Type B pancreatic cell (in vitro differentiated cells): Measurements from ENCODE around the gene FCHSD2. TPM values are rescaled to one million over a fixed set of nuclear protein-coding genes. Genes with fewer than 3 reads are reported as not detected.

Experiments
- DNase-seq: peaks from one replicate; pipeline ENCODE4 v3.0.0; 2021; ENCODE audit warnings: mixed read lengths; ENCODE audit not compliant: unreplicated experiment; ENCODE audit errors: extremely low spot score
- H3K27ac Mint-ChIP-seq: 2 replicates; pipeline ENCODE4 v1.8.0; 2021; ENCODE audit warnings: mild to moderate bottlenecking, mixed read lengths
- H3K27me3 Mint-ChIP-seq: 2 replicates; pipeline ENCODE4 v1.8.0; 2021; ENCODE audit warnings: mixed read lengths
- H3K36me3 Mint-ChIP-seq: 2 replicates; pipeline ENCODE4 v1.8.0; 2021; ENCODE audit warnings: mixed read lengths
- H3K4me1 Mint-ChIP-seq: one replicate; pipeline ENCODE4 v1.8.0; 2021; ENCODE audit warnings: mixed read lengths; ENCODE audit not compliant: unreplicated experiment
- H3K4me3 Mint-ChIP-seq: 2 replicates; pipeline ENCODE4 v1.8.0; 2021; ENCODE audit warnings: mild to moderate bottlenecking, mixed read lengths
- H3K9me3 Mint-ChIP-seq: 2 replicates; pipeline ENCODE4 v1.8.0; 2021; ENCODE audit warnings: mixed read lengths
- total RNA-seq: library from RNA; stranded (reverse); gene quantifications from 2 replicates; pipeline ENCODE4 v1.2.1, GENCODE V29; 2021; ENCODE audit warnings: low replicate concordance
- TF ChIP-seq, protein P1 (sequence below): fragments of 200-600 bp; sonication (generic); conservative IDR thresholded peaks from 2 replicates; pipeline ENCODE4 v1.5.0; 2021; ENCODE audit warnings: antibody characterized with exemption, mild to moderate bottlenecking

The FCHSD2 gene
- total RNA-seq, 1 donor from 2014 or later, result 30.8 TPM

DNA sequence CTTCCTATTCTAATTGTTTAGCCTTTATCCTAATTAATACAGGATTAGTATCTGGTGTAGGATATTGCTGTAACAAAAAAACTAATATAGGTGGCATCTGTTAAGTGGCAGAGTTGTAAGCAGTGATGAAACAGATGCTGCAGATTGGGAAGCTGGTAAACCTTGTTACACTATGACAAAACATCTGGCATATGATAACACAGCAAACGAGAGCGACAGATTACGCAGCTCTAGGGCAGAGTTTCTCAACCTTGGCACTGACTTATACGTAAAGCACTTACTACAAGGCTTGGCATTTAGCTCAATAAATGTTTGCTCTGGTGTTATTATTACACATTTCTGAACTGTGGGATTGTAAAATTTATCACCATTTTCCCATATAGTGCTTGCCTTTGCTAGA, 190.9 kb downstream of the FCHSD2 start:
- no peak overlapping the region for H3K4me3 Mint-ChIP-seq
- H3K27ac Mint-ChIP-seq, result no peak overlapping the region
- TF ChIP-seq, protein P1, sequence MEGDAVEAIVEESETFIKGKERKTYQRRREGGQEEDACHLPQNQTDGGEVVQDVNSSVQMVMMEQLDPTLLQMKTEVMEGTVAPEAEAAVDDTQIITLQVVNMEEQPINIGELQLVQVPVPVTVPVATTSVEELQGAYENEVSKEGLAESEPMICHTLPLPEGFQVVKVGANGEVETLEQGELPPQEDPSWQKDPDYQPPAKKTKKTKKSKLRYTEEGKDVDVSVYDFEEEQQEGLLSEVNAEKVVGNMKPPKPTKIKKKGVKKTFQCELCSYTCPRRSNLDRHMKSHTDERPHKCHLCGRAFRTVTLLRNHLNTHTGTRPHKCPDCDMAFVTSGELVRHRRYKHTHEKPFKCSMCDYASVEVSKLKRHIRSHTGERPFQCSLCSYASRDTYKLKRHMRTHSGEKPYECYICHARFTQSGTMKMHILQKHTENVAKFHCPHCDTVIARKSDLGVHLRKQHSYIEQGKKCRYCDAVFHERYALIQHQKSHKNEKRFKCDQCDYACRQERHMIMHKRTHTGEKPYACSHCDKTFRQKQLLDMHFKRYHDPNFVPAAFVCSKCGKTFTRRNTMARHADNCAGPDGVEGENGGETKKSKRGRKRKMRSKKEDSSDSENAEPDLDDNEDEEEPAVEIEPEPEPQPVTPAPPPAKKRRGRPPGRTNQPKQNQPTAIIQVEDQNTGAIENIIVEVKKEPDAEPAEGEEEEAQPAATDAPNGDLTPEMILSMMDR, result no peak
- H3K27me3 Mint-ChIP-seq, result no peaks in the 10 kb centered on the region
- peaks cover 4% of the 10 kb centered on the region for H3K36me3 Mint-ChIP-seq
- no peaks in the 10 kb centered on the region for H3K4me1 Mint-ChIP-seq
- H3K9me3 Mint-ChIP-seq, result no peaks in the 10 kb centered on the region
- DNase-seq, result no peak

DNA sequence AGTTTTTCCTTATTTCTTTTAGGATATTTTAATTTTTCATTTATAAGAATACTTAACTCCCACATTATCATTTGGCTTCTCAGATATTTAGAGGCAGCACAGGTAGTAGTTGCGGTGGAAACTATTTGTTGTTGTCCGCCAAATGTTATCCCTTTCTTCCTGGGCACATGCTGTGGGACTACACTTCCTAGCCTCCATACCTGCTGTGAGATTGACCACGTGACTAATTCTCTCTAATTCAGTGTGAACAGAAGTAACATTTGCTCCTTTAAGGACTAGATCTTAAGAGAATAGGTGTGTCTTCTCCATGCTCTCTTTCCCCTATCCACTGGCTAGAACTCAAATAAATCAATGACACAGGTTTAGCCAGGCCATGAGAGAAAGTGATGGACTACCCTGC, 191.4 kb downstream of the FCHSD2 start:
- H3K4me1 Mint-ChIP-seq, result no peaks in the 10 kb centered on the region
- H3K36me3 Mint-ChIP-seq, result peaks cover 4% of the 10 kb centered on the region
- DNase-seq, result no peak
- TF ChIP-seq, protein P1, result no peak
- H3K27ac Mint-ChIP-seq, result no peak overlapping the region
- H3K4me3 Mint-ChIP-seq, result no peak overlapping the region
- no peaks in the 10 kb centered on the region for H3K27me3 Mint-ChIP-seq
- no peaks in the 10 kb centered on the region for H3K9me3 Mint-ChIP-seq

DNA sequence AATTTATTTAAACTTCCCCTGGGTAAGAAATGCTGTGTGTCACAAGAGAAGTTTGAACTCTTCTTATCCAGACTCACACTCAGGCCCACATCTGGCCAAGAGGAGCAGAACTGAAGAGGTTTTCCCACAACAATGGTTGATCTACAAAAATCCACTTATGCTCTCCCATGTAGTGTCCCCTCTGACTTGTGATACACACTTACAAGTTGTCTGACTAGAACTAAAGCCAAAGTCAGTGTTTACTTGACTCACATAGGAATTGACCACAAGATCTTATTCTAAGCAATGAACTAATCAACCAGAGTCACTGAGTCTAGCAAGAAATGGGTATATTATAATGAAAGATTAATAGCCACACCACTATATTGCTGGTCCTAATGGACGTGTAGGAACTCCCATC, 194.9 kb downstream of the FCHSD2 start:
- Mint-ChIP-seq H3K36me3 (peaks cover 4% of the 10 kb centered on the region), H3K9me3 (no peaks in the 10 kb centered on the region), H3K27ac (no peak overlapping the region), H3K27me3 (no peaks in the 10 kb centered on the region), H3K4me1 (no peaks in the 10 kb centered on the region), H3K4me3 (no peak overlapping the region)
- TF ChIP-seq, protein P1, result no peak
- no peak for DNase-seq

DNA sequence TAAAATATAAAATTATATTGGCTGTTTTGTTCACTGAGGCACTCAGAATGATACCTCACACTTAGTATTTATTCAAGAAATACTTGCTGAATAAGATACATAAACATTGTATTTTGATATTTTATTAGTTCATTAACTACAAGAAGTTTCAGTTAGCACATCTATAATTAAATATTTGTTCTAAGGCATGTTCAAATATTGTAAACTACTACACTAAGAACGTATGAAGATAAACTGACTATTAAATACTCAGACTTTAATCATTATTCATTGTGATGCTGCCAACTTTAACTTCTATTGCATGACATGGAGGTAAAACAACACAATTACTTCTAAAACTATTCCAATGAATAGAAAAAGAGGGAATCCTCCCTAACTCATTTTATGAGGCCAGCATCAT, 198.5 kb downstream of the FCHSD2 start:
- no peaks in the 10 kb centered on the region for H3K27me3 Mint-ChIP-seq
- H3K4me3 Mint-ChIP-seq, result no peak overlapping the region
- H3K9me3 Mint-ChIP-seq, result no peaks in the 10 kb centered on the region
- H3K4me1 Mint-ChIP-seq, result no peaks in the 10 kb centered on the region
- TF ChIP-seq, protein P1, result no peak
- H3K27ac Mint-ChIP-seq, result no peak overlapping the region
- DNase-seq, result no peak
- no peaks in the 10 kb centered on the region for H3K36me3 Mint-ChIP-seq

DNA sequence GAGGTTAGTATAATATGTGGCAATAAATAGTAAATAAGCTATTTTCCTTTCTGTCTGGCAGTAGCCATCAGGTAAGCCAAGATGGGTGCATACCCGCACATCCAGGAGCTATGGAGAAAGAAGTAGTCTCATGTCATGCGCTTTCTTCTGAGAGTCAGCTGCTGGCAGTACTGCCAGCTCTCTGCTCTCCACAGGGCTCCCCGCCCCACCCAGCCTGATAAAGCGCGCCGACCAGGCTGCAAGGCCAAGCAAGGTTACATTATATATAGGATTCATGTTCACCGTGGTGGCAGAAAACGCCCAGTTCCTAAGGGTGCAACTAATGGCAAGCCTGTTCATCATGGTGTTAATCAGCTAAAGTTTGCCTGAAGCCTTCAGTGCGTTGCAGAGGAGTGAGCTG, 201.7 kb downstream of the FCHSD2 start:
- Mint-ChIP-seq H3K27me3 (no peaks in the 10 kb centered on the region), H3K27ac (no peak overlapping the region), H3K9me3 (no peaks in the 10 kb centered on the region), H3K4me3 (no peak overlapping the region), H3K4me1 (no peaks in the 10 kb centered on the region), H3K36me3 (no peaks in the 10 kb centered on the region)
- DNase-seq, result no peak
- TF ChIP-seq, protein P1, result no peak

DNA sequence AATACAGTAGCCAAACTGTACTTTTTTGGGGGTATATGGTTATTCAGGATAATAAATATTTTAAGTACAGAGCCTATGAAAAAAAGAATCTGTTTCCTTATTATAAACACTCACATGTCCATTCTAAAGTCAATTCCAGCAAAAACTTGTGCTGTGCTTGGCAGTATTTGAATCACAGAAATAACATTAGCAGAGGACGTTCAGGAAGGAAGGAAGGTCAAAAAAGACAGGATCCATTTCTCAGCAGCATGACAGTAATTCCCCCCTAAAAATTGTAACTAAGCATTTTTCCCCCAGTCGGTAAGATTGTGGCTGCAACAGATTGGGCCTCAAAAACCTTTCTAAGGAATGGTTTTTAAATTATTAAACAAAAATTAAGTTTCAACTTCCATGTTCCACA, 203.1 kb downstream of the FCHSD2 start:
- no peaks in the 10 kb centered on the region for H3K27me3 Mint-ChIP-seq
- no peaks in the 10 kb centered on the region for H3K4me1 Mint-ChIP-seq
- no peak for DNase-seq
- H3K9me3 Mint-ChIP-seq, result no peaks in the 10 kb centered on the region
- no peaks in the 10 kb centered on the region for H3K36me3 Mint-ChIP-seq
- H3K27ac Mint-ChIP-seq, result no peak overlapping the region
- TF ChIP-seq, protein P1, result no peak
- no peak overlapping the region for H3K4me3 Mint-ChIP-seq
